ENCODE measurements around the gene RNPEPL1.

The RNPEPL1 gene

GRCh38 chr2:240626531-240627300 is 58.4 kb downstream of the RNPEPL1 start:
- DNase-seq (ENCODE audit: low read depth) = no peak

- no peak for DNase-seq (ENCODE audit: low read depth)
Measured at GRCh38 chr2:240627736-240628506, 59.6 kb downstream of the RNPEPL1 start.

DNA sequence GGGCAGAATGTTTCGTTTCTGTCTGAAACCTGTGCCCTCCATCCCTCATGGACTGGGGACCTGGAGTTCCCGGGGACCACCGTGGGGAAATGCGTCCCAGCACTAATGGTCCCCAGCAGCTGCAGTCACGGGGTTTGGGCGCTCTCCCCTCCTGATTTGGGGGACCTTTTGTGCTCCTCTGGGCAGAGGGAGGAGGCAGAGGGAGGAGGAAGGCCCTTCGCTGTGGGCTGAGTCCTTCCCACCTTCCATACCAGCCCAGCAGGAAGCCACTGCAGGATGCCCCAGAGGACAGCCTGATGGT is 60.2 kb downstream of the RNPEPL1 start:
- DNase-seq (ENCODE audit: low read depth) = no peak

GRCh38 chr2:240628808-240629618 is 60.7 kb downstream of the RNPEPL1 start:
- DNase-seq (ENCODE audit: low read depth) = no peak

GRCh38 chr2:240629619-240629967 is 61.3 kb downstream of the RNPEPL1 start:
- no peak for DNase-seq (ENCODE audit: low read depth)

- no peak for DNase-seq (ENCODE audit: low read depth)
Measured at GRCh38 chr2:240629968-240630770, 61.9 kb downstream of the RNPEPL1 start.

Data from stimulated activated CD8-positive, alpha-beta memory T cell treated with anti-CD3 and anti-CD28 coated beads, Interleukin-12 subunit alpha, Interleukin-12 subunit beta, amount 100 ng/mL, for 4 hours (primary cell).